ENCODE data around the gene TSPAN11.
"Not testable (repeated sequence)": the region's sequence is repeated elsewhere in the genome, so short reads cannot be mapped to it uniquely, and the experiment has no call there.

Gene TSPAN11

GRCh38 chr12:31021809-31022494 is 95.4 kb downstream of the TSPAN11 start:
- peak; percentile 34 for DNase-seq

GRCh38 chr12:31023271-31023724 is 96.8 kb downstream of the TSPAN11 start:
- no peak for DNase-seq

GRCh38 chr12:31026202-31026601 is 99.7 kb downstream of the TSPAN11 start:
- peak; percentile 41 for DNase-seq

- not testable (repeated sequence) for DNase-seq
Observed at GRCh38 chr12:31027006-31027405, 100.5 kb downstream of the TSPAN11 start.

- no peak for DNase-seq
Observed at GRCh38 chr12:31029468-31029867, 102.9 kb downstream of the TSPAN11 start.

- peak; percentile 47 for DNase-seq
Observed at GRCh38 chr12:31029916-31030562, 103.5 kb downstream of the TSPAN11 start.

GRCh38 chr12:31031951-31032335 is 105.4 kb downstream of the TSPAN11 start:
- DNase-seq: no peak

GRCh38 chr12:31033146-31033545 is 106.6 kb downstream of the TSPAN11 start:
- DNase-seq: peak; percentile 53

- no peak for DNase-seq
Observed at GRCh38 chr12:31033681-31034080, 107.1 kb downstream of the TSPAN11 start.

- no peak for DNase-seq
Observed at GRCh38 chr12:31034372-31034771, 107.8 kb downstream of the TSPAN11 start.

- no peak for DNase-seq
Observed at GRCh38 chr12:31035226-31035625, 108.7 kb downstream of the TSPAN11 start.

GRCh38 chr12:31035967-31036665 is 109.6 kb downstream of the TSPAN11 start:
- peak; percentile 21 for DNase-seq

GRCh38 chr12:31037028-31037427 is 110.5 kb downstream of the TSPAN11 start:
- no peak for DNase-seq

GRCh38 chr12:31037931-31038330 is 111.4 kb downstream of the TSPAN11 start:
- no peak for DNase-seq

- no peak for DNase-seq
Observed at GRCh38 chr12:31041033-31041564, 114.6 kb downstream of the TSPAN11 start.
